Smooth muscle cell (in vitro differentiated cells): ENCODE data around the gene PROX2. TPM values are rescaled to one million over a fixed set of nuclear protein-coding genes. Genes with fewer than 3 reads are reported as not detected.

Source experiments
- DNase-seq: peaks from one replicate; lab custom pipeline; 2025; ENCODE audit not compliant: unreplicated experiment; lab: John Stamatoyannopoulos, UW
- H2AFZ ChIP-seq: fragments of 200-600 bp; sonication (generic); 2 replicates; pipeline ENCODE4 v1.6.0; 2016; ENCODE audit warnings: antibody characterized with exemption, low read depth, mild to moderate bottlenecking
- H3F3A ChIP-seq: fragments of 200-600 bp; sonication (generic); 2 replicates; pipeline ENCODE4 v1.6.0; 2017; ENCODE audit warnings: antibody characterized with exemption, low read depth
- H3K27ac ChIP-seq: fragments of 200-600 bp; sonication (generic); 2 replicates; pipeline ENCODE4 v1.5.1; 2016; ENCODE audit warnings: low read depth, mild to moderate bottlenecking
- H3K27me3 ChIP-seq: fragments of 200-600 bp; sonication (generic); 2 replicates; pipeline ENCODE4 v1.6.1; 2016; ENCODE audit warnings: low read depth, mild to moderate bottlenecking
- H3K36me3 ChIP-seq: fragments of 200-600 bp; sonication (generic); 2 replicates; pipeline ENCODE4 v1.5.1; 2016; ENCODE audit warnings: low read depth
- H3K4me1 ChIP-seq: fragments of 200-600 bp; sonication (generic); 2 replicates; pipeline ENCODE4 v1.5.1; 2016; ENCODE audit warnings: low read depth
- H3K4me2 ChIP-seq: fragments of 200-600 bp; sonication (generic); 2 replicates; pipeline ENCODE4 v1.6.0; 2016; ENCODE audit warnings: mild to moderate bottlenecking
- H3K4me3 ChIP-seq: fragments of 200-600 bp; sonication (generic); 2 replicates; pipeline ENCODE4 v1.5.1; 2016; ENCODE audit warnings: mild to moderate bottlenecking
- H3K79me2 ChIP-seq: fragments of 200-600 bp; sonication (generic); 2 replicates; pipeline ENCODE4 v1.6.0; 2016; ENCODE audit warnings: low read depth, mild to moderate bottlenecking
- H3K9ac ChIP-seq: fragments of 200-600 bp; sonication (generic); 2 replicates; pipeline ENCODE4 v1.6.0; 2016; ENCODE audit warnings: low read depth
- H3K9me3 ChIP-seq: fragments of 200-600 bp; sonication (generic); replicated peaks from 2 replicates; pipeline ENCODE4 v1.5.1; 2016; ENCODE audit warnings: low read depth
- H4K20me1 ChIP-seq: fragments of 200-600 bp; sonication (generic); 2 replicates; pipeline ENCODE4 v1.6.0; 2016; ENCODE audit warnings: low read depth
- WGBS: methylation state at CpG from one replicate; pipeline ENCODE4 v1.1.7; 2016; ENCODE audit warnings: low lambda C conversion rate; 5-methylcytosine and 5-hydroxymethylcytosine counted together
- polyA plus RNA-seq: library from polyadenylated mRNA; unstranded; fragments of >200 nt; fragmentation: Nextera tagmentation; extraction: Ambion mirVana; gene quantifications from 2 replicates; pipeline ENCODE4 v1.2.1, GENCODE V29; 2016
- total RNA-seq: library from RNA; depleted of rRNA; stranded (reverse); fragments of >200 nt; gene quantifications from 2 replicates; pipeline ENCODE4 v1.2.3, GENCODE V29; 2014
- TF ChIP-seq, protein P1 (sequence below): fragments of 200-600 bp; sonication (generic); IDR thresholded peaks from 2 replicates; pipeline ENCODE4 v1.5.1; 2017; ENCODE audit warnings: borderline replicate concordance, mild to moderate bottlenecking, antibody characterized with exemption; ENCODE audit not compliant: insufficient read depth, poor library complexity, severe bottlenecking

PROX2 gene
- total and polyA plus RNA-seq, 2 experiments from 2014 or later, result 0.08 TPM; not detected in 1

DNA sequence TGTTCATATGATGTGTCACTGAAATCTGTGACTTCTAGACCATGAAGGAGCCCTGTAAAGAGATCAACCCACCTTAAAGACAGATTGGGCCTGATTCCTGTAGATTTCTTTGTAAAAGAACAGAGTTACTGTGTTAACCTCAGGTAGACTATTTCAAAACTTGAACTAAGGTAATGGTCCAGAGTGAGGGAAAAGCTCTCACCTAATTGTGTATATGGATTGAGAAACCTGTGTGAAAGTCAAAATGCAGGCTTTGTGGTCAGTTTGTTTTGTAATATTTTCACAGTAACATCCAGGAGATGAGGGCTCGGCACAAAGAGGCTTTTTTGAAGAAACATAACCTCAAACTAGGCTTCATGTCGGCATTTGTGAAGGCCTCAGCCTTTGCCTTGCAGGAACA lies 22.1 kb upstream of the PROX2 start:
- Histone ChIP-seq H3K4me3 (no peak overlapping the region), H2AFZ (no peak overlapping the region), H3K27ac (no peak overlapping the region), H3K36me3 (peaks cover 41% of the 10 kb centered on the region), H4K20me1 (peaks cover 57% of the 10 kb centered on the region), H3K9me3 (no peaks in the 10 kb centered on the region), H3K79me2 (no peaks in the 10 kb centered on the region), H3K4me2 (no peak overlapping the region), H3K4me1 (no peaks in the 10 kb centered on the region), H3K9ac (no peak overlapping the region), H3K27me3 (no peaks in the 10 kb centered on the region), H3F3A (no peaks in the 10 kb centered on the region)
- TF ChIP-seq, protein P1, sequence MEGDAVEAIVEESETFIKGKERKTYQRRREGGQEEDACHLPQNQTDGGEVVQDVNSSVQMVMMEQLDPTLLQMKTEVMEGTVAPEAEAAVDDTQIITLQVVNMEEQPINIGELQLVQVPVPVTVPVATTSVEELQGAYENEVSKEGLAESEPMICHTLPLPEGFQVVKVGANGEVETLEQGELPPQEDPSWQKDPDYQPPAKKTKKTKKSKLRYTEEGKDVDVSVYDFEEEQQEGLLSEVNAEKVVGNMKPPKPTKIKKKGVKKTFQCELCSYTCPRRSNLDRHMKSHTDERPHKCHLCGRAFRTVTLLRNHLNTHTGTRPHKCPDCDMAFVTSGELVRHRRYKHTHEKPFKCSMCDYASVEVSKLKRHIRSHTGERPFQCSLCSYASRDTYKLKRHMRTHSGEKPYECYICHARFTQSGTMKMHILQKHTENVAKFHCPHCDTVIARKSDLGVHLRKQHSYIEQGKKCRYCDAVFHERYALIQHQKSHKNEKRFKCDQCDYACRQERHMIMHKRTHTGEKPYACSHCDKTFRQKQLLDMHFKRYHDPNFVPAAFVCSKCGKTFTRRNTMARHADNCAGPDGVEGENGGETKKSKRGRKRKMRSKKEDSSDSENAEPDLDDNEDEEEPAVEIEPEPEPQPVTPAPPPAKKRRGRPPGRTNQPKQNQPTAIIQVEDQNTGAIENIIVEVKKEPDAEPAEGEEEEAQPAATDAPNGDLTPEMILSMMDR, result no peak
- WGBS, result 95% methylated on average over 2 of the region's 2 CpGs
- no peak for DNase-seq

DNA sequence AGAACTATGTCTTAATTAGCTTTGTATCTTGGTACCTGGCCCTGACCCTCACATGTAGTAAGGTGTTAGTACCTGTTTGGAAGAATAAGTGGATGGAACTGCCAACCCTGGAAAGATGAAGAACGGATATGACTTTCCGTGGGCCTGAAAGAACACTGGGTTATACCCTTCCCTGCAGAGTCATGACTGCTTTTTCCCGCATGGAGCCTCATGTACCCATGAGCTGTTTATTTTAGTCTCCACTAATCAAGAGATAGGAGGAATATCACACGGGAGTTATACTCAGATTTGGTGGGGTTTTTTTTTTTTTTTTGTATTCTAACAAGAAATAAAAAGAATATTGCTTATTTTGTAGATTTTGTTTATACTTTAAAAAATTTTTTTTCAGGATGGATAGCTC lies 21.7 kb upstream of the PROX2 start:
- 91% methylated on average over 4 of the region's 4 CpGs for WGBS
- TF ChIP-seq, protein P1, result no peak
- Histone ChIP-seq H3K9ac (no peak overlapping the region), H3K4me2 (no peak overlapping the region), H4K20me1 (peaks cover 61% of the 10 kb centered on the region), H3K4me1 (no peaks in the 10 kb centered on the region), H3K9me3 (no peaks in the 10 kb centered on the region), H3K27ac (no peak overlapping the region), H3K36me3 (peaks cover 41% of the 10 kb centered on the region), H3F3A (no peaks in the 10 kb centered on the region), H3K27me3 (no peaks in the 10 kb centered on the region), H2AFZ (no peak overlapping the region), H3K4me3 (no peak overlapping the region), H3K79me2 (no peaks in the 10 kb centered on the region)
- DNase-seq, result no peak

DNA sequence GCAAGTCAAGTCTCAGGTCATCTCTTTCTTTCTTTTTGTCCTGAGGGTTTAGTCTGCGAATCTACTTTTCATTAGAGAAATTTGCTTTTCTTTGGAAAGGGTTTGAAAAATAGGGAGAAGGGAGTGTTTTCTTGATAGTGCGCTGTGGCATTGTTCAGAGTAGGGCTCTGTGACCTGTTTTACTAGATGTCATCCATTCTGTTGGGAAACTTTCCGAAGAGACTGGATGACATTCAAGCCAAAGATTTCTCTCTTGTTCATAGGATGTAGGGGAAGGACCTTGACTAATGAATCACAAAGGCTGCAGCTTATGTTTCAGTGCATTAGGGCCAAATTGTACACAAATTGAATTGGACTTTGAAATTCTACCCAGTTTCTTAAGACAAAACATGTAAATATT lies 20.5 kb upstream of the PROX2 start:
- 93% methylated on average over 3 of the region's 3 CpGs for WGBS

DNA sequence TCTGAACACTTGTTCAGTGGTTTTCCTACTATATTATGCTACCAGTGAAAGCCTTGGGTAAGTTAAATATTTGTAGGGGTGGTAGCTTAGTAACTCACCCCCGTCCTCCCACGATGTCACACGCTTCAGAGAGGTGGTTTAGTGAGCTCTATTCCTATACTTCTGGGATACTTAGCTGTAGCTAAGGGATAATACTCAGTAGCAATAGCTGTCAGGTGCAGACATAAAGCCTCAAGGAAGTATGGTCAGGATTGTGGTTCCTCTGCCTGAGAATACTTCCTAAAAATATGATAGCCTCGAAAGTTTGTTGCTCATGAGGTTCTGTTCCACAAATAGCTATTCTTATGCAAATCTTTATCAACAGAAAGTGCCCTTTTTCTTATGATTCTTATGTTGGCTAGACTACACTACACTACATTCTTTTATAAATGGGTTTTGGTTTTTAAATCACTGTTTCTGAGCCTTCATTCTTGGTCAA lies 17.7 kb upstream of the PROX2 start:
- H3F3A ChIP-seq, result no peaks in the 10 kb centered on the region
- H3K4me3 ChIP-seq, result no peak overlapping the region
- H2AFZ ChIP-seq, result no peak overlapping the region
- peaks cover 2% of the 10 kb centered on the region for H3K79me2 ChIP-seq
- H3K27ac ChIP-seq, result no peak overlapping the region
- no peaks in the 10 kb centered on the region for H3K9me3 ChIP-seq
- H3K9ac ChIP-seq, result no peak overlapping the region
- H3K27me3 ChIP-seq, result no peaks in the 10 kb centered on the region
- no peak for DNase-seq
- TF ChIP-seq, protein P1, result no peak
- H4K20me1 ChIP-seq, result peaks cover 89% of the 10 kb centered on the region
- no peaks in the 10 kb centered on the region for H3K4me1 ChIP-seq
- peaks cover 23% of the 10 kb centered on the region for H3K36me3 ChIP-seq
- WGBS, result 86% methylated on average over 4 of the region's 4 CpGs
- H3K4me2 ChIP-seq, result no peak overlapping the region

More for the DNA sequence above, 20.5 kb upstream of the PROX2 start:
- Histone ChIP-seq H3F3A (no peaks in the 10 kb centered on the region), H4K20me1 (peaks cover 74% of the 10 kb centered on the region), H3K36me3 (peaks cover 40% of the 10 kb centered on the region), H3K4me1 (no peaks in the 10 kb centered on the region), H3K9ac (no peak overlapping the region), H3K79me2 (no peaks in the 10 kb centered on the region), H3K27ac (no peak overlapping the region), H3K4me2 (no peak overlapping the region), H3K4me3 (no peak overlapping the region), H3K9me3 (no peaks in the 10 kb centered on the region), H3K27me3 (no peaks in the 10 kb centered on the region), H2AFZ (no peak overlapping the region)
- DNase-seq, result no peak
- TF ChIP-seq, protein P1, result no peak
